H1 (cell line): ENCODE results near the gene MCC. TPM values are rescaled to one million over a fixed set of nuclear protein-coding genes. Genes with fewer than 3 reads are reported as not detected.

Experiments used
- CTCF ChIA-PET: fragments of 300-600 bp; sonication (Branson Sonifier 250); formaldehyde crosslinking; loops from one replicate; lab custom pipeline; 2021; ENCODE audit not compliant: partially characterized antibody; lab: Charles Lee
- POLR2A ChIA-PET: fragments of 300-600 bp; sonication (Branson Sonifier 250); formaldehyde crosslinking; loops from one replicate; lab custom pipeline; 2021; ENCODE audit warnings: inconsistent platforms; ENCODE audit not compliant: partially characterized antibody; lab: Charles Lee
- DNase-seq, 2 experiments: peaks; one replicate each; pipeline versions ENCODE4 v3.0.0 to v3.0.0-alpha.2; 2010 to 2022; ENCODE audit warnings: low spot score in 2 of 2, low read depth in 1 of 2, mixed read lengths in 1 of 2
- FAIRE-seq: peaks from 2 replicates; lab custom pipeline; 2011; peaks lifted over from hg19 to GRCh38; lab: Jason Lieb, UNC
- H2AFZ ChIP-seq: 2 replicates; pipeline ENCODE4 v1.8.1; 2012; ENCODE audit warnings: low read length, inconsistent platforms
- H2AK5ac ChIP-seq: 2 replicates; pipeline ENCODE4 v1.6.1; 2013; ENCODE audit warnings: low read depth, low read length
- H2BK120ac ChIP-seq: replicated peaks from 2 replicates; pipeline ENCODE3; 2013; ENCODE audit warnings: low read depth, low read length, inconsistent platforms
- H2BK12ac ChIP-seq: 2 replicates; pipeline ENCODE4 v1.6.1; 2013; ENCODE audit warnings: low read depth, low read length
- H2BK15ac ChIP-seq: 2 replicates; pipeline ENCODE4 v1.6.1; 2013; ENCODE audit warnings: low read length
- H2BK20ac ChIP-seq: 2 replicates; pipeline ENCODE4 v1.6.1; 2013; ENCODE audit warnings: low read length
- H2BK5ac ChIP-seq: 2 replicates; pipeline ENCODE4 v1.6.1; 2013; ENCODE audit warnings: low read depth, low read length
- H3K14ac ChIP-seq: 2 replicates; pipeline ENCODE4 v1.6.1; 2013; ENCODE audit warnings: inconsistent platforms; ENCODE audit not compliant: insufficient read length
- H3K18ac ChIP-seq: 2 replicates; pipeline ENCODE4 v1.6.1; 2013; ENCODE audit warnings: low read length; ENCODE audit errors: extremely low read depth
- H3K23ac ChIP-seq: 2 replicates; pipeline ENCODE4 v1.6.1; 2013; ENCODE audit warnings: inconsistent platforms; ENCODE audit not compliant: insufficient read length
- H3K23me2 ChIP-seq: 2 replicates; pipeline ENCODE4 v1.6.1; 2013; ENCODE audit warnings: low read depth, low read length
- H3K27ac ChIP-seq: 2 replicates; pipeline ENCODE4 v1.6.1; 2011; ENCODE audit warnings: low read depth, low read length, inconsistent platforms
- H3K27me3 ChIP-seq, 4 experiments: replicated peaks in 1 of 4; 1 replicate in 1 of 4; 2 replicates in 3 of 4; pipeline versions ENCODE4 v1.6.1 to v1.8.1; 2011 to 2013; ENCODE audit warnings: low read length in 3 of 4, mild to moderate bottlenecking in 3 of 4, inconsistent platforms in 2 of 4, mixed read lengths in 2 of 4, moderate library complexity in 1 of 4; ENCODE audit not compliant: control insufficient read depth in 3 of 4, insufficient read depth in 3 of 4; ENCODE audit errors: extremely low read depth in 1 of 4
- H3K36me3 ChIP-seq, 4 experiments: 2 replicates each; pipeline versions ENCODE4 v1.6.1 to v1.8.1; 2011 to 2013; ENCODE audit warnings: mild to moderate bottlenecking in 4 of 4, low read length in 3 of 4, moderate library complexity in 2 of 4, control low read depth in 1 of 4, inconsistent platforms in 1 of 4; ENCODE audit not compliant: insufficient read depth in 4 of 4, control insufficient read depth in 2 of 4
- H3K4ac ChIP-seq: replicated peaks from 2 replicates; pipeline ENCODE3; 2013; ENCODE audit warnings: low read length, low read depth, mixed read lengths, inconsistent platforms; ENCODE audit not compliant: insufficient read length
- H3K4me1 ChIP-seq, 4 experiments: replicated peaks in 1 of 4; 1 replicate in 1 of 4; 2 replicates in 3 of 4; pipeline versions ENCODE4 v1.6.1 to v1.8.1; 2011 to 2013; ENCODE audit warnings: low read length in 3 of 4, inconsistent platforms in 2 of 4, mixed read lengths in 1 of 4; ENCODE audit not compliant: insufficient read depth in 4 of 4, control insufficient read depth in 3 of 4
- H3K4me2 ChIP-seq, 2 experiments: 2 replicates each; pipeline versions ENCODE4 v1.6.1 to v1.8.1; 2011 to 2013; ENCODE audit warnings: low read depth in 2 of 2, low read length in 2 of 2, control low read depth in 1 of 2, inconsistent platforms in 1 of 2, mild to moderate bottlenecking in 1 of 2; ENCODE audit not compliant: insufficient read depth in 1 of 2
- H3K4me3 ChIP-seq, 4 experiments: fragments of 200-600, 300-600 bp in 1 of 4; sonication (generic), shearing (Covaris generic), sonication (Bioruptor Twin) in 1 of 4; 2 replicates each; pipeline versions ENCODE4 v1.5.1 to v1.8.1; 2011 to 2016; ENCODE audit warnings: low read length in 4 of 4, low read depth in 3 of 4, control low read depth in 2 of 4, inconsistent platforms in 2 of 4, mild to moderate bottlenecking in 2 of 4, mixed read lengths in 1 of 4, moderate library complexity in 1 of 4; ENCODE audit not compliant: insufficient read depth in 2 of 4; ENCODE audit errors: extremely low read depth in 1 of 4
- H3K56ac ChIP-seq: replicated peaks from 2 replicates; pipeline ENCODE3; 2013; ENCODE audit warnings: low read depth, mild to moderate bottlenecking, mixed read lengths, low read length, inconsistent platforms; ENCODE audit not compliant: insufficient read length
- H3K79me1 ChIP-seq: 2 replicates; pipeline ENCODE4 v1.6.1; 2013; ENCODE audit warnings: low read depth, low read length, control low read depth
- H3K79me2 ChIP-seq, 2 experiments: 2 replicates each; pipeline versions ENCODE4 v1.6.1 to v1.8.1; 2012 to 2013; ENCODE audit warnings: low read length in 2 of 2, mild to moderate bottlenecking in 2 of 2, inconsistent platforms in 1 of 2; ENCODE audit not compliant: insufficient read depth in 2 of 2, control insufficient read depth in 1 of 2
- H3K9ac ChIP-seq, 4 experiments: replicated peaks in 1 of 4; 1 replicate in 1 of 4; 2 replicates in 3 of 4; pipeline versions ENCODE4 v1.6.1 to v1.8.1; 2011 to 2013; ENCODE audit warnings: low read depth in 3 of 4, low read length in 3 of 4, control low read depth in 2 of 4, mild to moderate bottlenecking in 2 of 4, moderate library complexity in 2 of 4, inconsistent platforms in 1 of 4; ENCODE audit errors: extremely low read depth in 1 of 4
- H3K9me3 ChIP-seq, 2 experiments: 2 replicates each; pipeline versions ENCODE4 v1.6.1 to v1.8.1; 2012 to 2013; ENCODE audit warnings: mild to moderate bottlenecking in 2 of 2, moderate library complexity in 2 of 2, control low read depth in 1 of 2, inconsistent platforms in 1 of 2, low read depth in 1 of 2, low read length in 1 of 2, mixed read lengths in 1 of 2; ENCODE audit not compliant: insufficient read depth in 2 of 2
- H4K20me1 ChIP-seq, 2 experiments: replicated peaks in 1 of 2; 2 replicates each; pipeline versions ENCODE3 to v1.8.1; 2011 to 2013; ENCODE audit warnings: inconsistent platforms in 2 of 2, low read length in 2 of 2, mild to moderate bottlenecking in 1 of 2; ENCODE audit not compliant: insufficient read depth in 2 of 2, control insufficient read depth in 1 of 2
- H4K5ac ChIP-seq: 2 replicates; pipeline ENCODE4 v1.6.1; 2013; ENCODE audit warnings: low read length, low read depth, mixed read lengths, inconsistent platforms; ENCODE audit not compliant: insufficient read length
- H4K8ac ChIP-seq: 2 replicates; pipeline ENCODE4 v1.8.0; 2013; ENCODE audit warnings: mild to moderate bottlenecking, moderate library complexity, low read length, inconsistent platforms; ENCODE audit not compliant: insufficient read depth; ENCODE audit errors: extremely low read depth
- H4K91ac ChIP-seq: replicated peaks from 2 replicates; pipeline ENCODE3; 2013; ENCODE audit warnings: low read length, mixed read lengths, inconsistent platforms; ENCODE audit not compliant: insufficient read length
- ASH2L ChIP-seq: fragments of 200-600, 300-600 bp; sonication (generic); IDR thresholded peaks from one replicate; pipeline ENCODE4 v1.7.1; 2017; ENCODE audit warnings: low read length
- ATF2 ChIP-seq: IDR thresholded peaks from 2 replicates; pipeline ENCODE4 v1.6.1; 2012; ENCODE audit warnings: low read length, inconsistent platforms
- BACH1 ChIP-seq: IDR thresholded peaks from 2 replicates; pipeline ENCODE4 v1.6.1; 2012; ENCODE audit warnings: low read length, improper control_type of control experiment
- CHD1 ChIP-seq: IDR thresholded peaks from 2 replicates; pipeline ENCODE4 v1.6.1; 2012; ENCODE audit warnings: low read depth, low read length, improper control_type of control experiment
- EZH2 ChIP-seq: fragments of 200-600 bp; sonication (generic); IDR thresholded peaks from 2 replicates; pipeline ENCODE4 v1.7.1; 2012; ENCODE audit warnings: low read depth, mild to moderate bottlenecking, moderate library complexity, low read length, inconsistent platforms; ENCODE audit not compliant: severe bottlenecking
- RNF2 ChIP-seq: fragments of 200-900, 300-1000 bp; sonication (generic); IDR thresholded peaks from 2 replicates; pipeline ENCODE4 v1.7.1; 2016; ENCODE audit warnings: borderline replicate concordance, low read depth, mild to moderate bottlenecking, antibody characterized with exemption, low read length; ENCODE audit not compliant: poor library complexity, severe bottlenecking; ENCODE audit errors: missing control alignments
- SP1 ChIP-seq: IDR thresholded peaks from 2 replicates; pipeline ENCODE4 v1.6.1; 2011; ENCODE audit warnings: low read depth, low read length
- SP2 ChIP-seq: IDR thresholded peaks from 2 replicates; pipeline ENCODE4 v1.6.1; 2012; ENCODE audit warnings: mild to moderate bottlenecking, low read length, inconsistent platforms
- WGBS, 2 experiments: shearing (Covaris generic) in 1 of 2; methylation state at CpG; one replicate each; pipeline versions ENCODE4 v1.1.6 to v1.1.7; 2013 to 2015; ENCODE audit warnings: low lambda C conversion rate in 2 of 2, mixed read lengths in 2 of 2, inconsistent platforms in 1 of 2, low coverage in 1 of 2, missing lambda C conversion rate in 1 of 2; ENCODE audit not compliant: insufficient replicate concordance in 2 of 2, insufficient coverage in 1 of 2, insufficient read length in 1 of 2; ENCODE audit errors: extremely low coverage in 1 of 2, missing lambda C conversion rate in 1 of 2; 5-methylcytosine and 5-hydroxymethylcytosine counted together
- polyA plus RNA-seq, 7 experiments: library from polyadenylated mRNA; depleted of rRNA in 3 of 7; stranded (reverse) in 5 of 7; unstranded in 2 of 7; fragments of >200 nt in 5 of 7; fragments of 200-250 nt in 2 of 7; gene quantifications; 1 replicate in 5 of 7; 2 replicates in 1 of 7; 4 replicates in 1 of 7; pipeline versions ENCODE4 v1.2.1 to v1.2.3, GENCODE V29; 2011 to 2013; ENCODE audit warnings: missing spikeins in 2 of 7, mixed read lengths in 2 of 7
- total RNA-seq: library from RNA; stranded (reverse); fragmentation: NEBNext Ultra II Directional; extraction: Animal tissue kit (Norgen Biotek cat#: 25700); gene quantifications from 2 replicates; pipeline ENCODE4 v1.2.1, GENCODE V29; 2021
- TF ChIP-seq, protein P1 (sequence below): IDR thresholded peaks from 2 replicates; pipeline ENCODE4 v1.6.1; 2011; ENCODE audit warnings: low read depth, mild to moderate bottlenecking, low read length; ENCODE audit not compliant: insufficient read depth

Gene MCC
- total and polyA plus RNA-seq, 2 of the 8 experiments (the other 6 are each of a cell fraction or from before 2014, with no cell fraction given), result 2.6 to 18.3 TPM

GRCh38 chr5:113067635-113068344 is 420.5 kb downstream of the MCC start:
- DNase-seq (no peak), FAIRE-seq (no peak)
- H2AFZ ChIP-seq, result no peak overlapping the region
- H4K5ac ChIP-seq, result no peak overlapping the region
- no peak overlapping the region for H2BK120ac ChIP-seq
- peaks cover 0 to 8% (median 3%) of the 10 kb centered on the region in 4 experiments; a peak in 2 of 8 replicates for H3K36me3 ChIP-seq
- no peak overlapping the region for H3K4ac ChIP-seq
- 0 out of 2 replicates have a peak overlapping the region, but pooled peaks have one; percentile 64 for H2BK20ac ChIP-seq
- no peak overlapping the region for H3K9ac ChIP-seq
- H2AK5ac ChIP-seq, result peak overlapping the region; percentile 70; the same call in 1 of the 2 replicates
- no peak overlapping the region for H3K4me2 ChIP-seq
- no peaks in the 10 kb centered on the region for H3K23me2 ChIP-seq
- no peaks in the 10 kb centered on the region for H3K9me3 ChIP-seq
- no peak overlapping the region for H3K4me3 ChIP-seq
- no peak overlapping the region for H3K27ac ChIP-seq
- H3K27me3 ChIP-seq, result no peaks in the 10 kb centered on the region
- POLR2A ChIA-PET, result no interaction called here
- H4K20me1 ChIP-seq, result no peaks in the 10 kb centered on the region
- 0 out of 2 replicates have a peak overlapping the region, but pooled peaks have one; percentile 41 for H2BK12ac ChIP-seq
- no peak overlapping the region for H3K23ac ChIP-seq
- 95% methylated on average over 19 of the region's 19 CpGs; no CpG with 5 or more reads in 1 of the 2 experiments for WGBS, 2 experiments
- H3K4me1 ChIP-seq, result peaks cover 0 to 15% (median 8%) of the 10 kb centered on the region in 4 experiments; a peak in 3 of 7 replicates
- CTCF ChIA-PET, result interaction anchor here (0.6 to 0.9 kb wide), 2 partner anchors 134 to 257 kb away, joined by 3 read pairs; no protein-coding TSS in a partner anchor
- no peaks in the 10 kb centered on the region; the same call in 1 of the 2 replicates for H3K79me1 ChIP-seq
- no peak overlapping the region for H4K91ac ChIP-seq
- no peaks in the 10 kb centered on the region for H3K79me2 ChIP-seq
- no peak overlapping the region for H4K8ac ChIP-seq
- TF ChIP-seq ATF2, result no peak
- no peak for TF ChIP-seq ASH2L
- TF ChIP-seq, protein P1, sequence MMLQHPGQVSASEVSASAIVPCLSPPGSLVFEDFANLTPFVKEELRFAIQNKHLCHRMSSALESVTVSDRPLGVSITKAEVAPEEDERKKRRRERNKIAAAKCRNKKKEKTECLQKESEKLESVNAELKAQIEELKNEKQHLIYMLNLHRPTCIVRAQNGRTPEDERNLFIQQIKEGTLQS, result no peak
- no peak for TF ChIP-seq CHD1
- no peak for TF ChIP-seq SP2
- TF ChIP-seq RNF2, result no peak
- no peak for TF ChIP-seq SP1
- no peak for TF ChIP-seq BACH1
- TF ChIP-seq EZH2, result no peak
- TF ChIP-seq, all 59 proteins: peak for 0
- Histone ChIP-seq H3K56ac (no peak overlapping the region), H3K18ac (no peak overlapping the region), H3K14ac (no peak overlapping the region), H2BK5ac (peak overlapping the region; percentile 50; the same call in 1 of the 2 replicates), H2BK15ac (no peak overlapping the region)
